ENCODE measurements around the gene CFAP97D2.

- TF ChIP-seq CTCF (IDR thresholded peaks at IDR 0.05; ENCODE audit: low read length) (no peak), EZH2 (optimal IDR thresholded peaks at IDR 0.05; ENCODE audit: low read depth, low read length) (no peak), EZH2phosphoT487 (IDR thresholded peaks at IDR 0.05; ENCODE audit: low read length) (no peak)
These were observed 38.2 kb upstream of the CFAP97D2 start for GRCh38 chr13:114140906-114141250.
